ENCODE data around the gene MPO. TPM values are rescaled to one million over a fixed set of nuclear protein-coding genes. Genes with fewer than 3 reads are reported as not detected.

MPO gene
- total RNA-seq, 2 experiments from 2014 or later = not detected

- POLR2A ChIA-PET = interaction anchor here (0.6 to 0.9 kb wide), 4 partner anchors 11 to 1623 kb away, joined by 3 read pairs; partner anchors contain the start of gene MKS1
- no peaks in the 10 kb centered on the region for H4K20me1 ChIP-seq (ENCODE audit: insufficient read depth, low read length)
- no peak overlapping the region for H3K4me3 ChIP-seq (ENCODE audit: low read depth, low read length, poor library complexity, severe bottlenecking)
- TF ChIP-seq CTCF (conservative IDR thresholded peaks at IDR 0.05; ENCODE audit: low read length) (no peak), EZH2phosphoT487 (IDR thresholded peaks at IDR 0.05; ENCODE audit: borderline replicate concordance, low read depth, low read length) (no peak)
- no peak overlapping the region for H3K4me2 ChIP-seq (ENCODE audit: low read length)
- intact Hi-C loops (cut with micrococcal nuclease; ENCODE audit: unreplicated experiment) = no loop called here
- no peaks in the 10 kb centered on the region for H3K36me3 ChIP-seq (ENCODE audit: insufficient read depth, low read length)
- no TSS peak for BruUV-seq (replicated peaks)
- CTCF ChIA-PET (ENCODE audit: unreplicated experiment) = no interaction called here
- H3K4me1 ChIP-seq (ENCODE audit: insufficient read depth, low read length, poor library complexity, severe bottlenecking) = no peaks in the 10 kb centered on the region
- no peaks in the 10 kb centered on the region for H3K9me3 ChIP-seq (ENCODE audit: low read length)
- no peak overlapping the region for H3K27ac ChIP-seq (ENCODE audit: low read depth, low read length, poor library complexity, severe bottlenecking)
- H2AFZ ChIP-seq (ENCODE audit: low read length) = no peak overlapping the region
- no peaks in the 10 kb centered on the region for H3K9me2 ChIP-seq (ENCODE audit: insufficient read depth, low read length)
- DNase-seq (ENCODE audit: low spot score) = no peak
- H3K79me2 ChIP-seq (ENCODE audit: insufficient read depth, low read depth, low read length) = no peaks in the 10 kb centered on the region
Observed at GRCh38 chr17:58229881-58230280, 50.9 kb downstream of the MPO start.

- TF ChIP-seq CTCF (conservative IDR thresholded peaks at IDR 0.05; ENCODE audit: low read length) = no peak
- TF ChIP-seq EZH2phosphoT487 (IDR thresholded peaks at IDR 0.05; ENCODE audit: borderline replicate concordance, low read depth, low read length) = no peak
- H2AFZ ChIP-seq (ENCODE audit: low read length) = no peak overlapping the region
- H4K20me1 ChIP-seq (ENCODE audit: insufficient read depth, low read length) = no peaks in the 10 kb centered on the region
- CTCF ChIA-PET (ENCODE audit: unreplicated experiment) = no interaction called here
- H3K4me3 ChIP-seq (ENCODE audit: low read depth, low read length, poor library complexity, severe bottlenecking) = no peak overlapping the region
- DNase-seq (ENCODE audit: low spot score) = no peak
- H3K4me1 ChIP-seq (ENCODE audit: insufficient read depth, low read length, poor library complexity, severe bottlenecking) = no peaks in the 10 kb centered on the region
- no TSS peak for BruUV-seq (replicated peaks)
- no peak overlapping the region for H3K27ac ChIP-seq (ENCODE audit: low read depth, low read length, poor library complexity, severe bottlenecking)
- H3K36me3 ChIP-seq (ENCODE audit: insufficient read depth, low read length) = no peaks in the 10 kb centered on the region
- no peaks in the 10 kb centered on the region for H3K9me2 ChIP-seq (ENCODE audit: insufficient read depth, low read length)
- no peaks in the 10 kb centered on the region for H3K79me2 ChIP-seq (ENCODE audit: insufficient read depth, low read depth, low read length)
- no peak overlapping the region for H3K4me2 ChIP-seq (ENCODE audit: low read length)
- POLR2A ChIA-PET = interaction anchor here (0.5 to 0.9 kb wide), 3 partner anchors 10 to 857 kb away, joined by 3 to 4 read pairs (median 3); partner anchors contain the start of gene MKS1
- H3K9me3 ChIP-seq (ENCODE audit: low read length) = no peaks in the 10 kb centered on the region
- intact Hi-C loops (cut with micrococcal nuclease; ENCODE audit: unreplicated experiment) = no loop called here
Observed at GRCh38 chr17:58229384-58229783, 51.4 kb downstream of the MPO start.

GRCh38 chr17:58228679-58229078 is 52.1 kb downstream of the MPO start:
- intact Hi-C loops (cut with micrococcal nuclease; ENCODE audit: unreplicated experiment) = no loop called here
- Histone ChIP-seq H4K20me1 (ENCODE audit: insufficient read depth, low read length) (no peaks in the 10 kb centered on the region), H2AFZ (ENCODE audit: low read length) (no peak overlapping the region), H3K27ac (ENCODE audit: low read depth, low read length, poor library complexity, severe bottlenecking) (no peak overlapping the region), H3K4me2 (ENCODE audit: low read length) (no peak overlapping the region), H3K79me2 (ENCODE audit: insufficient read depth, low read depth, low read length) (no peaks in the 10 kb centered on the region), H3K9me2 (ENCODE audit: insufficient read depth, low read length) (no peaks in the 10 kb centered on the region), H3K9me3 (ENCODE audit: low read length) (no peaks in the 10 kb centered on the region), H3K4me3 (ENCODE audit: low read depth, low read length, poor library complexity, severe bottlenecking) (no peak overlapping the region), H3K36me3 (ENCODE audit: insufficient read depth, low read length) (no peaks in the 10 kb centered on the region), H3K4me1 (ENCODE audit: insufficient read depth, low read length, poor library complexity, severe bottlenecking) (no peaks in the 10 kb centered on the region)
- BruUV-seq (replicated peaks) = no TSS peak
- POLR2A ChIA-PET = interaction anchor here (0.5 kb wide), 1 partner anchor 856 kb away, joined by 4 read pairs; no protein-coding TSS in a partner anchor
- no peak for TF ChIP-seq EZH2phosphoT487 (IDR thresholded peaks at IDR 0.05; ENCODE audit: borderline replicate concordance, low read depth, low read length)
- TF ChIP-seq CTCF (conservative IDR thresholded peaks at IDR 0.05; ENCODE audit: low read length) = no peak
- CTCF ChIA-PET (ENCODE audit: unreplicated experiment) = no interaction called here
- DNase-seq (ENCODE audit: low spot score) = no peak
